Lower lobe of right lung (tissue), 2 donors: ENCODE data around the gene BCKDHB. TPM values are rescaled to one million over a fixed set of nuclear protein-coding genes. Genes with fewer than 3 reads are reported as not detected.
"Not testable (repeated sequence)": the region's sequence is repeated elsewhere in the genome, so short reads cannot be mapped to it uniquely, and the experiment has no call there.

Source experiments
- ATAC-seq, 2 donors: fragments of 200-7000 bp; cut with Tn5 transposase; one replicate each; pipeline ENCODE4 v1.9.1; 2020 to 2022; ENCODE audit warnings: mild to moderate bottlenecking in 2 of 2, moderate library complexity in 2 of 2
- DNase-seq: peaks from one replicate; pipeline ENCODE4 v3.0.0-alpha.2; 2020
- H3K27ac ChIP-seq: fragments of 200-600 bp; one replicate; pipeline ENCODE4 v1.8.0; 2022
- H3K27me3 ChIP-seq: fragments of 200-600 bp; one replicate; pipeline ENCODE4 v1.8.0; 2022; ENCODE audit warnings: low read depth
- H3K36me3 ChIP-seq: fragments of 200-600 bp; one replicate; pipeline ENCODE4 v1.8.0; 2022; ENCODE audit warnings: mild to moderate bottlenecking
- H3K4me1 ChIP-seq: fragments of 200-600 bp; one replicate; pipeline ENCODE4 v1.8.0; 2022
- H3K4me3 ChIP-seq: fragments of 200-600 bp; one replicate; pipeline ENCODE4 v1.8.0; 2022; ENCODE audit warnings: mild to moderate bottlenecking
- H3K9me3 ChIP-seq: fragments of 200-600 bp; one replicate; pipeline ENCODE4 v1.8.0; 2022
- intact Hi-C: fragments of 100-400 bp; cut with DNase I; formaldehyde crosslinking; loops from one replicate; pipeline ENCODE4 v1.11.0; 2022
- total RNA-seq: library from RNA; stranded (reverse); fragmentation: NEBNext Ultra II Directional; extraction: Animal tissue kit (Norgen Biotek cat#: 25700); gene quantifications from one replicate; pipeline ENCODE4 v1.2.1, GENCODE V29; 2021
- TF ChIP-seq, protein P1 (sequence below): fragments of 200-600 bp; IDR thresholded peaks from one replicate; pipeline ENCODE4 v1.8.0; 2022; ENCODE audit warnings: antibody characterized with exemption, mild to moderate bottlenecking
- donor health status: DM: no; HTN: yes; CAD: no; lungs with severe emphysema.

BCKDHB gene
- total RNA-seq, 1 donor from 2014 or later, result 13.8 TPM

DNA sequence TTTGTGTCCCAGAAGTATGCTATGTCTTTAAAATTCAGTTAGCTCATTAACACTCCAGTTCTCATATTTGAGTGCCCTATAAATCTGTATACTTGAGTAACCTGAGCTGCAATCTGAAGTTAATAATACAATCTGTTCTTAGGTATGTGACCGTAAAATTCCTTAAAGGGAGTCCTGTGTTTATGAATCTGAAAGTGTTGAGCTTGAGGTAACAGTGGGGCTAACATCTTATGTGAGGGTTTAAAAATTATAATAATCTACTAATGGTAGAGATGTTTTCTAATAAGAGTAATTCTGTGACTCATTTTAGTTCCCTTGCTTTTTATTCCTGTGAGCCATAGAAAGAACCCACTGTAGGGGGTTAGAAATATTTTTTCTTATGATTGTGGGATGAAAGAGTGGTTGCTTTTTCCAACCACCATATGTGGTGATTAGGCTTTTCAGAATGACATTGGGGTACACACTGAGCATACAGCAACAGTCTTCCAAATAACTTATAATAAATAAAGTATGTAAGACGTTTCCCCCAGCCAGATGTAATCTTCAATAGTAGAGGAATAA is 121.2 kb downstream of the BCKDHB start:
- H3K36me3 ChIP-seq, result no peaks in the 10 kb centered on the region
- H3K27me3 ChIP-seq, result no peaks in the 10 kb centered on the region
- TF ChIP-seq, protein P1, sequence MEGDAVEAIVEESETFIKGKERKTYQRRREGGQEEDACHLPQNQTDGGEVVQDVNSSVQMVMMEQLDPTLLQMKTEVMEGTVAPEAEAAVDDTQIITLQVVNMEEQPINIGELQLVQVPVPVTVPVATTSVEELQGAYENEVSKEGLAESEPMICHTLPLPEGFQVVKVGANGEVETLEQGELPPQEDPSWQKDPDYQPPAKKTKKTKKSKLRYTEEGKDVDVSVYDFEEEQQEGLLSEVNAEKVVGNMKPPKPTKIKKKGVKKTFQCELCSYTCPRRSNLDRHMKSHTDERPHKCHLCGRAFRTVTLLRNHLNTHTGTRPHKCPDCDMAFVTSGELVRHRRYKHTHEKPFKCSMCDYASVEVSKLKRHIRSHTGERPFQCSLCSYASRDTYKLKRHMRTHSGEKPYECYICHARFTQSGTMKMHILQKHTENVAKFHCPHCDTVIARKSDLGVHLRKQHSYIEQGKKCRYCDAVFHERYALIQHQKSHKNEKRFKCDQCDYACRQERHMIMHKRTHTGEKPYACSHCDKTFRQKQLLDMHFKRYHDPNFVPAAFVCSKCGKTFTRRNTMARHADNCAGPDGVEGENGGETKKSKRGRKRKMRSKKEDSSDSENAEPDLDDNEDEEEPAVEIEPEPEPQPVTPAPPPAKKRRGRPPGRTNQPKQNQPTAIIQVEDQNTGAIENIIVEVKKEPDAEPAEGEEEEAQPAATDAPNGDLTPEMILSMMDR, result no peak
- no peaks in the 10 kb centered on the region for H3K4me1 ChIP-seq
- no peak overlapping the region for H3K27ac ChIP-seq
- ATAC-seq (no peak), DNase-seq (no peak)
- H3K9me3 ChIP-seq, result no peaks in the 10 kb centered on the region
- H3K4me3 ChIP-seq, result no peak overlapping the region
- intact Hi-C loops, result no loop called here

DNA sequence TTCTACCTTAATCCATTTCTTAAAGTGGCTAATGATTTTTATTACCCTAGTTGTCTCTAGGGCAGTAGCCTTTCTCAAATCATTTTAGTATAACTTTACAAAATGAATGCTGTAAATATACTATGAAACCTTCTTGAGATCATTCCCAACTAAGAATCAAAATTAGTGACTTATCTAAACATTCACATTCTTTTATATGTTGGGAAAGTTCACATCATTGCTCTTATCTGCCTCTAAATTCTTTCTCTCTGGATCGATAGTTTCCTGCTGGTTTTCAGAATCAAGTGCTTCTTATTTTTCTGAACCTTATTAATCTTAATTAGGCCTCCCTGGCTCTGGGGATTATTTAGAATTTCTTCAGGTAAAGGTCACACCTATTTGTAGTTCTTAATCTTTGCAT is 126.8 kb downstream of the BCKDHB start:
- no peak overlapping the region for H3K4me3 ChIP-seq
- intact Hi-C loops, result no loop called here

DNA sequence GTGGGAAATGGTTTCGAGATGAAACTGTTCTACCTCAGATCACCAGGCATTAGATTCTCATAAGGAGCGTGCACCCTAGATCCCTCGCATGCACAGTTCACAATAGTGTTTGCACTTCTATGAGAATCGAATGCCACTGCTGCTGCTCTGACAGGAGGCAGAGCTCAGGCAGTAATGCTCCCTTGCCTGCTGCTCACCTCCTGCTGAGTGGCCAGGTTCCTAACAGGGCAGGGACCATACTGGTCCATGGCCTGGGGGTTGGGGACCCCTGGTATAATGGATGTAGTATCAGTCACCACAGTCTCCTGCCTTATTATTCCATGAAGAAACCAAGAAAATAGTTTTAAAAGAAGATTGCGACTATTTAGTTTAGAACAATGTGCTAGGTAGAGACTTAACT is 127.5 kb downstream of the BCKDHB start:
- no peaks in the 10 kb centered on the region for H3K4me1 ChIP-seq
- no peak overlapping the region for H3K4me3 ChIP-seq
- no peaks in the 10 kb centered on the region for H3K36me3 ChIP-seq
- TF ChIP-seq, protein P1, result no peak
- intact Hi-C loops, result no loop called here
- ATAC-seq (no peak), DNase-seq (no peak)
- no peaks in the 10 kb centered on the region for H3K27me3 ChIP-seq
- H3K27ac ChIP-seq, result no peak overlapping the region
- no peaks in the 10 kb centered on the region for H3K9me3 ChIP-seq

More for the DNA sequence above, 126.8 kb downstream of the BCKDHB start:
- TF ChIP-seq, protein P1, result no peak
- Histone ChIP-seq H3K27ac (no peak overlapping the region), H3K9me3 (no peaks in the 10 kb centered on the region), H3K27me3 (no peaks in the 10 kb centered on the region), H3K36me3 (no peaks in the 10 kb centered on the region), H3K4me1 (no peaks in the 10 kb centered on the region)
- ATAC-seq, result no peak
- DNase-seq, result no peak

DNA sequence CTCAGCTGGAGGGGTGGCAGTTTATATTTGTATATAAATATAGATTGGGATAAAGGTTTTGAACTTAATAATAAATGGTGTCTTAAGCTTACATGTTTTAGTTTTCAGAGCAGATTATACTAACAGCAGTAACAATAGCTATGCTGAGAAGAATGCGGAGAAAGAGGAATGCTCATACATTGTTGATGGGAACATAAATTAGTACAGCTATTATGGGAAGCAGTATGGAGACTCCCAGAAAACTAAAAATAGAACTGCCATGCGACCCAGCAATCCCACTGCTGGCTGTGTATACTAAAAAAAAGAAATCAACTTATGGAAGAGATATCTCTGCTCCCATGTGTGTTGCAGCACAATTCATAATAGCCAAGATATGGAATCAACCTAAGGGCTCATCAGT is 127.9 kb downstream of the BCKDHB start:
- Histone ChIP-seq H3K4me1 (no peaks in the 10 kb centered on the region), H3K27ac (no peak overlapping the region), H3K36me3 (no peaks in the 10 kb centered on the region), H3K4me3 (no peak overlapping the region), H3K9me3 (no peaks in the 10 kb centered on the region), H3K27me3 (no peaks in the 10 kb centered on the region)
- DNase-seq, result no peak
- ATAC-seq, result no peak
- TF ChIP-seq, protein P1, result no peak
- intact Hi-C loops, result no loop called here

DNA sequence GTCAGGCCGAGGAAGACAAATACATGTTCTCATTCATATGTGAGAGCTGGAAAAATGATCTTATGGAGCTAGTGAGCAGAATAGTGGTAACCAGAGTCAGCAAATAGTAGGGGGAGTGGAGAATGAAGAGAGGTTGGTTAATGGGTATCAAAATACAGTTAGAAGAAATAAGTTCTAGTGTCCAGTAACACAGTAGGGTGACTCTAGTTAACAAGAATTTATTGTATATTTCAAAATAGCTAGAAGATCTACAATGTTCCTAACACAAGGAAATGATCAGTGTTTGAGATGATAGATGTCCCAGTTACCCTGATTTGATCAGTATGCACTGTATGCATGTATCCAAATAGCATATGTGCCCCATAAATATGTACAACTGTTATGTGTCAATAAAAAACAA is 128.4 kb downstream of the BCKDHB start:
- intact Hi-C loops, result no loop called here
- Histone ChIP-seq H3K27me3 (no peaks in the 10 kb centered on the region), H3K9me3 (no peaks in the 10 kb centered on the region), H3K4me1 (no peaks in the 10 kb centered on the region), H3K4me3 (no peak overlapping the region), H3K36me3 (no peaks in the 10 kb centered on the region), H3K27ac (no peak overlapping the region)
- DNase-seq (no peak), ATAC-seq (no peak)
- TF ChIP-seq, protein P1, result no peak

DNA sequence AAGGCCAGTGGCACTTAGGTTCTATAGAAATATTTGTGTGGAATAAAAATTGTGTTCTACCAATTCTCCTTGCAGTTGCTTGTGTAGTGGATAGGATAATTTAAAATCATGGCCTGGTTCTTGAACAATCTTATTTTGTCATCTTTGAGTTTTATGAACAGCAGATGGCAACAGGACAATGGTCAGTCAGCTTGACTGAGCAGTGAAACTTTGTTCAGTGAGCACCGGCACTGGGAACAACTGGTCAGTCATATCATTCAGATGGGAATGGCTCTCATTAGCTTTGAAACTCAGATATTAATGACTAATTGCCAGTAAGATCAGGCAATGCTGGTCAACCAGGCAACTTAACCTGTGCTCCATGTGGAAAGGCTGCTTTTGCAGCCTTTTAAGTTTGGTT is 129.2 kb downstream of the BCKDHB start:
- ATAC-seq (no peak), DNase-seq (no peak)
- intact Hi-C loops, result no loop called here
- Histone ChIP-seq H3K27me3 (no peaks in the 10 kb centered on the region), H3K4me1 (no peaks in the 10 kb centered on the region), H3K27ac (no peak overlapping the region), H3K36me3 (no peaks in the 10 kb centered on the region), H3K4me3 (no peak overlapping the region), H3K9me3 (no peaks in the 10 kb centered on the region)
- TF ChIP-seq, protein P1, result no peak

DNA sequence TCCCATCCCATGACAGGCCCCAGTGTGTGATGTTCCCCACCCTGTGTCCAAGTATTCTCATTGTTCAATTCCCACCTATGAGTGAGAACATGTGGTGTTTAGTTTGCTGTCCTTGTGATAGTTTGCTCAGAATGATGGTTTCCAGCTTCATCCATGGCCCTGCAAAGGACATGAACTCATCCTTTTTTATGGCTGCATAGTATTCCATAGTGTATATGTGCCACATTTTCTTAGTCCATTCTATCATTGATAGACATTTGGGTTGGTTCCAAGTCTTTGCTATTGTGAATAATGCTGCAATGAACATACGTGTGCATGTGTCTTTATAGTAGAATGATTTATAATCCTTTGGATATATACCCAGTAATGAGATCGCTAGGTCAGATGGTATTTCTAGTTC is 132.3 kb downstream of the BCKDHB start:
- ATAC-seq, H3K36me3 ChIP-seq, DNase-seq, H3K4me1 ChIP-seq, intact Hi-C loops, H3K4me3 ChIP-seq, H3K9me3 ChIP-seq, H3K27ac ChIP-seq, H3K27me3 ChIP-seq: not testable (repeated sequence)
